Small intestine (tissue), 16 donors: Measurements from ENCODE around the gene SLC51A. TPM values are rescaled to one million over a fixed set of nuclear protein-coding genes. Genes with fewer than 3 reads are reported as not detected.
"Not testable (repeated sequence)": the region's sequence is repeated elsewhere in the genome, so short reads cannot be mapped to it uniquely, and the experiment has no call there.

Source experiments
- DNase-seq, 2 donors: peaks; one replicate each; pipeline versions ENCODE4 v3.0.0 to v3.0.0-alpha.2; 2013
- FAIRE-seq: peaks from 2 replicates; lab custom pipeline; 2012; peaks lifted over from hg19 to GRCh38; lab: Jason Lieb, UNC
- H3K27ac ChIP-seq, 3 donors: one replicate each; pipeline ENCODE4 v1.5.1; 2013; ENCODE audit warnings: low read length in 2 of 3, mild to moderate bottlenecking in 2 of 3, control low read depth in 1 of 3, inconsistent platforms in 1 of 3, low read depth in 1 of 3, moderate library complexity in 1 of 3
- H3K27me3 ChIP-seq, 3 donors: one replicate each; pipeline ENCODE4 v1.6.1; 2013; ENCODE audit warnings: low read length in 3 of 3, inconsistent platforms in 1 of 3; ENCODE audit not compliant: control insufficient read depth in 3 of 3, insufficient read depth in 3 of 3
- H3K36me3 ChIP-seq, 3 donors: one replicate each; pipeline ENCODE4 v1.6.1; 2013; ENCODE audit warnings: low read length in 3 of 3, inconsistent platforms in 1 of 3, low read depth in 1 of 3, mild to moderate bottlenecking in 1 of 3, moderate library complexity in 1 of 3; ENCODE audit not compliant: control insufficient read depth in 3 of 3, insufficient read depth in 2 of 3
- H3K4me1 ChIP-seq, 3 donors: one replicate each; pipeline ENCODE4 v1.6.1; 2013; ENCODE audit warnings: low read length in 2 of 3, inconsistent platforms in 1 of 3, low read depth in 1 of 3, mild to moderate bottlenecking in 1 of 3, moderate library complexity in 1 of 3; ENCODE audit not compliant: control insufficient read depth in 3 of 3, insufficient read depth in 2 of 3
- H3K4me3 ChIP-seq, 3 donors: one replicate each; pipeline ENCODE4 v1.5.1; 2013; ENCODE audit warnings: low read length in 3 of 3, control low read depth in 1 of 3, inconsistent platforms in 1 of 3, low read depth in 1 of 3, mild to moderate bottlenecking in 1 of 3, moderate library complexity in 1 of 3
- H3K9me3 ChIP-seq, 2 donors: one replicate each; pipeline ENCODE4 v1.6.1; 2013; ENCODE audit warnings: low read depth in 1 of 2, low read length in 1 of 2; ENCODE audit not compliant: control insufficient read depth in 2 of 2, insufficient read depth in 1 of 2
- WGBS, 3 donors: extraction: QIAGEN DNeasy Blood & Tissue Kit; methylation state at CpG; one replicate each; pipeline ENCODE4 v1.1.7; 2013; 5-methylcytosine and 5-hydroxymethylcytosine counted together
- long read RNA-seq, 10 donors: transcript quantifications; one replicate each; lab custom pipeline, GENCODE V29; 2026
- polyA plus RNA-seq, 4 donors: library from polyadenylated mRNA; stranded (reverse) in 3 of 4; unstranded in 1 of 4; fragments of 200-250 nt in 3 of 4; fragments of 120-200 nt in 1 of 4; gene quantifications; one replicate each; pipeline versions ENCODE4 v1.2.1 to v1.2.3, GENCODE V29; 2013
- donor health status: healthy with polysubstance abuse.
- donor health status: control.
- donor health status: control.
- donor health status: Bipolar disorder and iron deficiency.
- donor health status: healthy.

SLC51A gene
- polyA plus RNA-seq = 100 to 1,000 TPM in 2 of 4 donors, 10 to 100 TPM in 2; 25.0 to 143 (median 72.4) TPM
- long read RNA-seq, donor 1 = 0 reads
- long read RNA-seq, donor 2, partial matches to known transcripts = 0 of 4 reads
- long read RNA-seq, donor 2, other reads (novel, unspliced or antisense) = 0 of 4 reads
- long read RNA-seq, donor 3, partial matches to known transcripts = 17 of 27 reads
- long read RNA-seq, donor 3, other reads (novel, unspliced or antisense) = 8 of 27 reads
- long read RNA-seq, donor 4 = 0 reads
- long read RNA-seq, donor 5, partial matches to known transcripts = 7 of 7 reads
- long read RNA-seq, donor 5, other reads (novel, unspliced or antisense) = 0 of 7 reads
- long read RNA-seq, donor 6, partial matches to known transcripts = 50 of 58 reads
- long read RNA-seq, donor 6, other reads (novel, unspliced or antisense) = 5 of 58 reads
- long read RNA-seq, donor 7 = 0 reads
- long read RNA-seq, donor 8 = 0 reads
- long read RNA-seq, donor 9, partial matches to known transcripts = 0 of 2 reads
- long read RNA-seq, donor 9, other reads (novel, unspliced or antisense) = 0 of 2 reads
- long read RNA-seq, donor 10, transcript SLC51A-201 (9 exons, 1,463 nt) = major isoform, 7 of 21 reads
- long read RNA-seq, donor 10, partial matches to known transcripts = 13 of 21 reads
- long read RNA-seq, donor 10, other reads (novel, unspliced or antisense) = 0 of 21 reads

DNA sequence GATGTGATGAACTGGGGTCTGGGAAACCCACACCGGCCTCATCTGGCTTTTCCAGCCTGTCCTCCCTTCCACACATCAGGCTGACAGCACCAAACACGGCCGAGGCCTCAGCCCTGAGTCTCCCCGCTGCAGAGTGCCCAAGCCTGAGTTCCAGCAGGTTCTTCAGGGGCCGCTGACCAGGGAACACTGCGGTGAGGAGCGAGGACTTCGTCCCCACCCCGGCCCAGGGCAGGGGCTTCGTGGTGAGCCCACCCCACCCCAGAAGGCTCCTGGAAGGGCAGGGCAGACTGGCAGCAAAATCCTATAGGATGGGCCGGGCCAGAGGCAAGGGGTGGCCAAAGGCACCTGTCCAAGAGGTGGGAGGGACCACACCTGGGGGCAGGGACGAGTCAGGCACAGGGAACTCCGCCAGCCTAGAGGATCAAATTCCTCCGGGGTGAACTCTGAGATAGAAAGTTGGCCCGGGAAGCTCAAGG, at the start of gene SLC51A:
TSS of gene SLC51A (plus strand) at position 446 of the 476 bp plus-strand sequence. CDS start 179 bp downstream, outside the sequence.
- 22 to 45% (median 27%) methylated on average over 13 to 15 of the region's 15 CpGs for WGBS, 3 donors

DNA sequence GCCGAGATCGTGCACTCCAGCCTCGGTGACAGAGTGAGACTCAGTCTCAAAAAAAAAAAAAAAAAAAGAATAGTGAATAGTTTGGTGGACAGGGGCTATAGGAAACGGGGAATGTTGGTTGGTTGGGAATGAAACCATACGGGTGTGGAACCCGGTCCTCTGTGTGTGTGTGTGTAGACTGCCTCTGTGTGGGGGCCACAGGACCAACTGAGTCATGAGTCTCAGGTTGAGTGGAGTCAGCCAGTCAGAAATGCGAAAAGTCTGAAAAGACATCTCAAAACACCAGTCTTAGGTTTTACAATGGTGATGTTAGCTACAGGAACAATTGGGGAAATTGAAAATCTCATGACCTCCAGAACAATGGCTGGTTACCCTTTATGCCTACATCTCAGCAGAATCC, 49.6 kb upstream of the SLC51A start:
- Histone ChIP-seq H3K36me3 (no peaks in the 10 kb centered on the region), H3K27ac (no peak overlapping the region), H3K9me3 (peaks cover 0 to 3% of the 10 kb centered on the region in 2 donors), H3K4me3 (no peak overlapping the region), H3K4me1 (peaks cover 0 to 13% (median 10%) of the 10 kb centered on the region in 3 donors), H3K27me3 (no peaks in the 10 kb centered on the region)
- no peak for FAIRE-seq
- WGBS, 3 donors = 79 to 89% (median 87%) methylated on average over 7 of the region's 7 CpGs
- DNase-seq = no peak

More for the DNA sequence above, at the start of gene SLC51A:
- Histone ChIP-seq H3K27ac (peak within 1 kb of the TSS; percentile 52 to 87 (median 78)), H3K9me3 (no peaks in the 10 kb centered on the region), H3K4me1 (peaks cover 2 to 50% (median 13%) of the 10 kb centered on the region in 3 donors), H3K27me3 (no peaks in the 10 kb centered on the region), H3K36me3 (no peaks in the 10 kb centered on the region), H3K4me3 (peak within 1 kb of the TSS in 2 of 3 donors; percentile 44 to 79)
- FAIRE-seq (no peak), DNase-seq (peak; percentile 66 to 86)

GRCh38 chr3:196168808-196169391, 47.4 kb upstream of the SLC51A start:
- Histone ChIP-seq H3K4me3 (no peak overlapping the region), H3K36me3 (no peaks in the 10 kb centered on the region), H3K27me3 (no peaks in the 10 kb centered on the region), H3K4me1 (peaks cover 0 to 8% (median 5%) of the 10 kb centered on the region in 3 donors), H3K9me3 (peaks cover 0 to 3% of the 10 kb centered on the region in 2 donors), H3K27ac (peak overlapping the region in 2 of 3 donors; percentile 52 to 66)
- DNase-seq = peak in 1 of 2 donors; percentile 75
- FAIRE-seq = no peak
- 24 to 55% (median 32%) methylated on average over 6 of the region's 6 CpGs for WGBS, 3 donors

DNA sequence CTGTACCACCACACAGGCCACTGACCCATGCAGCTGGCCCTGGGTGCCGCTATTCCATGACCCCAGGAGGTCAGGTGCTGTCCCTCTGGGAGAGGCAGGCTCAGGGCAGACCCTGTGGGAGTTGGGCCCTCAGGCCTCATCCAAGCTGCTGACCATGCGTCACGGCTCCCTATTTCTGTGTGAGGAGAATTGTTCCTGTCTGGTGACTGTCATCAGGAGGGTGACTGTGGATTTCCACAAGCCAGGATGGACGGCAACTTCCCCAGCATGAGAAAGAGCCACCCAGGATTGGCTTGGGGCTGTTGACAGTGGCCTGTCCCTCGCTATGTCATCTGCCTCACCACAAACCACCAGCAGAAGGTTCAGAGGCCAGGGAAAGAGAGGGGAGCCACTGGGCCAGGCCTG, 46.5 kb upstream of the SLC51A start:
- FAIRE-seq (no peak), DNase-seq (no peak)
- H3K9me3 ChIP-seq = peaks cover 0 to 3% of the 10 kb centered on the region in 2 donors
- no peaks in the 10 kb centered on the region for H3K27me3 ChIP-seq
- peak overlapping the region in 1 of 3 donors; percentile 22 for H3K27ac ChIP-seq
- 81 to 85% (median 82%) methylated on average over 5 of the region's 5 CpGs for WGBS, 3 donors
- no peaks in the 10 kb centered on the region for H3K36me3 ChIP-seq
- peaks cover 0 to 2% (median 0%) of the 10 kb centered on the region in 3 donors for H3K4me1 ChIP-seq
- H3K4me3 ChIP-seq = no peak overlapping the region

DNA sequence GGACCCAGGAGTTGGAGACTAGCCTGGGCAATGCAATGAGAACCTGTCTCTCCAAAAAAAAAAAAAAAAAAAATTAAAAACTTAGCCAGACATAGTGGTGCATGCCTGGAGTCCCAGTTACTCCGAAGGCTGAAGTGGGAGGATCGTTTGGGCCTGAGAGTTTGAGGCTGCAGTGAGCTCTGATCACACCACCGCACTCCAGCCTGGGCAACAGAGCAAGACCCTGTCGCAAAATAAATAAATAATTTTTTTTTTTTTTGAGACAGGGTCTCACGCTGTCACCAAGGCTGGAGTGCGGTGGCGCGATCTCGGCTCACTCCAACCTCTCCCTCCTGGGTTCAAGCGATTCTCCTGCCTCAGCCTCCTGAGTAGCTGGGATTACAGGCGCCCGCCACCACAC, 46.0 kb upstream of the SLC51A start:
- not testable (repeated sequence) for H3K27me3 ChIP-seq, H3K4me1 ChIP-seq, H3K4me3 ChIP-seq, DNase-seq, H3K36me3 ChIP-seq, FAIRE-seq, H3K9me3 ChIP-seq, H3K27ac ChIP-seq
- WGBS, 3 donors = 96 to 97% (median 97%) methylated on average over 12 of the region's 12 CpGs

DNA sequence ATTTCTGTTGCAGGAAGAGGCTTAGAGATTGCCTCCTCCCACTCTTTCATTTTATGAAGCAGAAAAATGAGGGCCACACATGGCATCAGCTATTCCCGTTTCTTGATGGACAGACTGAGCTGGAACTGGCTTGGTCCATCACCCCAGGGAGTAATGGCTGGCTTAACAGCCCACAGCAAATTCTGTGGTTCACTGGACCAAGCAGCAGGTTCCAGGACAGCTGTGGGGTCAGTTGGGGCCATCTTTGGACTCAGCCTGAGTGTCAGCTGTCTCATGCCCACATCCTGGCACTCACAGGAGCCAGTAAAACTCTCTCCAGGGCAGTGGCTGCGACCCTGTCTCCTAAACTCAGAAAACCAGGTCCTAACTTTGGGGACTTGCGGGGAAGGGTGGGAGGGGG, 41.7 kb upstream of the SLC51A start:
- peaks cover 0 to 3% of the 10 kb centered on the region in 2 donors for H3K9me3 ChIP-seq
- DNase-seq (no peak), FAIRE-seq (no peak)
- H3K4me3 ChIP-seq = no peak overlapping the region
- H3K27ac ChIP-seq = no peak overlapping the region
- WGBS, 3 donors = 88 to 91% (median 90%) methylated on average over 3 of the region's 3 CpGs
- H3K27me3 ChIP-seq = no peaks in the 10 kb centered on the region
- peaks cover 0 to 21% (median 0%) of the 10 kb centered on the region in 3 donors for H3K4me1 ChIP-seq
- H3K36me3 ChIP-seq = no peaks in the 10 kb centered on the region

GRCh38 chr3:196175116-196175625, 41.2 kb upstream of the SLC51A start:
- FAIRE-seq = no peak

DNA sequence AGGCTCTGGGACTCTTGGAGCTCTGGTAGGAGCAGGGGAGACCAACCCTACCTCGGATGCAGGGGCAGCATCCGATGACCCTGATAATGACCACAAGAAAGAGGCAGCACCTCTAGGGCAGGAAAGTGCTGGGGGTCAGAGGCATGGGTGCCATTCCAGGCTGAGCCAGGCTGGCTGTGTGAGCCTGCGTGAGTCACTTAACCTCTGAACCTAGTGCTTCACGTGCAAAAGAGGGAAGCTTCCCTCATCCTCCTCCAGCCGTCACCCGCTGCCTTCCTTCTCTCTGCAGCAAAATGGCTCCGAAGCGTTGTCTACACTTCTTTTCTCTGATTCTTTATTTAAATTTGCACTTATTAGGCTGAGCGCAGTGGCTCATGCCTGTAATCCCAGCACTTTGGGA, 40.6 kb upstream of the SLC51A start:
- peaks cover 0 to 25% (median 0%) of the 10 kb centered on the region in 3 donors for H3K4me1 ChIP-seq
- no peaks in the 10 kb centered on the region for H3K27me3 ChIP-seq
- H3K9me3 ChIP-seq = peaks cover 0 to 3% of the 10 kb centered on the region in 2 donors
- FAIRE-seq (no peak), DNase-seq (peak in 1 of 2 donors; percentile 42)
- H3K27ac ChIP-seq = no peak overlapping the region
- H3K4me3 ChIP-seq = no peak overlapping the region
- 73 to 81% (median 75%) methylated on average over 9 of the region's 9 CpGs for WGBS, 3 donors
- no peaks in the 10 kb centered on the region for H3K36me3 ChIP-seq

More at GRCh38 chr3:196175116-196175625, 41.2 kb upstream of the SLC51A start:
- 82 to 96% (median 91%) methylated on average over 19 of the region's 19 CpGs for whole genome bisulfite sequencing, 3 donors
- no peak for DNase-seq
- H3K4me3 ChIP-seq = no peak overlapping the region
- no peaks in the 10 kb centered on the region for H3K27me3 ChIP-seq
- no peaks in the 10 kb centered on the region for H3K36me3 ChIP-seq
- peaks cover 0 to 3% of the 10 kb centered on the region in 2 donors for H3K9me3 ChIP-seq
- no peak overlapping the region for H3K27ac ChIP-seq
- peaks cover 0 to 25% (median 0%) of the 10 kb centered on the region in 3 donors for H3K4me1 ChIP-seq
